HCEC 1CT (cell line): ENCODE data around the gene SUMO1.
"Not testable (repeated sequence)": the region's sequence is repeated elsewhere in the genome, so short reads cannot be mapped to it uniquely, and the experiment has no call there.

Experiments
- DNase-seq: peaks from one replicate; pipeline ENCODE4 v3.0.0-alpha.2; 2017

Gene SUMO1

GRCh38 chr2:202238234-202239197 lies at the start of gene SUMO1:
Gene SUMO1, minus strand, starts transcription at chr2:202238597. Its CDS starts 146 bp downstream, at chr2:202238451.
- peak; percentile 81 for DNase-seq

GRCh38 chr2:202286595-202286994 lies 48.2 kb upstream of the SUMO1 start:
- DNase-seq, result no peak

- peak; percentile 80 for DNase-seq
Measured at GRCh38 chr2:202278944-202279343, 40.5 kb upstream of the SUMO1 start.

- DNase-seq, result peak; percentile 76
Measured at GRCh38 chr2:202278036-202278760, 39.8 kb upstream of the SUMO1 start.

- DNase-seq, result peak; percentile 93
Measured at GRCh38 chr2:202276078-202276720, 37.8 kb upstream of the SUMO1 start.

GRCh38 chr2:202270487-202270886 lies 32.1 kb upstream of the SUMO1 start:
- DNase-seq, result no peak

GRCh38 chr2:202269585-202269984 lies 31.2 kb upstream of the SUMO1 start:
- no peak for DNase-seq

GRCh38 chr2:202267495-202267894 lies 29.1 kb upstream of the SUMO1 start:
- no peak for DNase-seq

GRCh38 chr2:202265467-202266277 lies 27.3 kb upstream of the SUMO1 start, which contains the start of gene NOP58:
Gene NOP58, plus strand, starts transcription at chr2:202265763. Its CDS starts 179 bp downstream, at chr2:202265942.
- DNase-seq, result peak; percentile 96

GRCh38 chr2:202261531-202261930 lies 23.1 kb upstream of the SUMO1 start:
- DNase-seq, result peak; percentile 48

- no peak for DNase-seq
Measured at GRCh38 chr2:202251494-202251893, 13.1 kb upstream of the SUMO1 start.

GRCh38 chr2:202249521-202250253 lies 11.3 kb upstream of the SUMO1 start:
- DNase-seq, result no peak

GRCh38 chr2:202247710-202248109 lies 9.3 kb upstream of the SUMO1 start:
- DNase-seq, result not testable (repeated sequence)

GRCh38 chr2:202237787-202238233 lies 587 bp downstream of the SUMO1 start:
- peak; percentile 50 for DNase-seq

GRCh38 chr2:202221873-202222272 lies 16.5 kb downstream of the SUMO1 start:
- DNase-seq, result peak; percentile 37

GRCh38 chr2:202215179-202215578 lies 23.2 kb downstream of the SUMO1 start:
- peak; percentile 59 for DNase-seq

- DNase-seq, result no peak
Measured at GRCh38 chr2:202208526-202208925, 29.9 kb downstream of the SUMO1 start.

- DNase-seq, result no peak
Measured at GRCh38 chr2:202204855-202205254, 33.5 kb downstream of the SUMO1 start.

GRCh38 chr2:202203348-202203747 lies 35.0 kb downstream of the SUMO1 start:
- DNase-seq, result no peak

- no peak for DNase-seq
Measured at GRCh38 chr2:202201220-202202160, 36.9 kb downstream of the SUMO1 start.
